ENCODE results near the gene INSYN2B.

DNA sequence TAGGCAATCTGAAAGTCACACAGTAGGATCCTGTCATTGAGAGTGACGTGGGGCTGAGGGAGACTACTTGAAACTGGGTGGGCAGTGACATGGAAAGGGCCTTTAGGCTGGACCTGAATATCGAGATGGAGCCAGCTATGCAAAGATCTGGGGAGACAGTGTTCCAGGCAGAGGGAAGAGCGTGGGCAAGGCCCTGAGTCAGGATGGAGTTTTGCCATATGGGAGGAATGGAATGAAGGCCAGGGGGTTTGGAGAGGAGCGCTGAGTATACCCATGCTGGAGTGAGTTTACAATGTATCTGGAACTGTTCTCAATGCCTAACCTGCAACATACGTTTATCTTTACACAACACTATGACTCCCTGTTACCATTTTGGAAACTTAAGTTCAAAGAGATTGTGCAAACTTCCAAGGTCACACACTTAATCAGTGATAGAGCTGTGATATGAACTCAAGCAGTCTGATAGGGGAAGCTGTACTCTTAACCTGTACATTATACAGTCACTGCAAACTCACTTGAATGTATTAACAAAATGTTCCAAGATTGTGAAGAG lies 33.5 kb downstream of the INSYN2B start:
- TF ChIP-seq EZH2 (IDR thresholded peaks at IDR 0.05), result no peak
- TF ChIP-seq, protein P1, sequence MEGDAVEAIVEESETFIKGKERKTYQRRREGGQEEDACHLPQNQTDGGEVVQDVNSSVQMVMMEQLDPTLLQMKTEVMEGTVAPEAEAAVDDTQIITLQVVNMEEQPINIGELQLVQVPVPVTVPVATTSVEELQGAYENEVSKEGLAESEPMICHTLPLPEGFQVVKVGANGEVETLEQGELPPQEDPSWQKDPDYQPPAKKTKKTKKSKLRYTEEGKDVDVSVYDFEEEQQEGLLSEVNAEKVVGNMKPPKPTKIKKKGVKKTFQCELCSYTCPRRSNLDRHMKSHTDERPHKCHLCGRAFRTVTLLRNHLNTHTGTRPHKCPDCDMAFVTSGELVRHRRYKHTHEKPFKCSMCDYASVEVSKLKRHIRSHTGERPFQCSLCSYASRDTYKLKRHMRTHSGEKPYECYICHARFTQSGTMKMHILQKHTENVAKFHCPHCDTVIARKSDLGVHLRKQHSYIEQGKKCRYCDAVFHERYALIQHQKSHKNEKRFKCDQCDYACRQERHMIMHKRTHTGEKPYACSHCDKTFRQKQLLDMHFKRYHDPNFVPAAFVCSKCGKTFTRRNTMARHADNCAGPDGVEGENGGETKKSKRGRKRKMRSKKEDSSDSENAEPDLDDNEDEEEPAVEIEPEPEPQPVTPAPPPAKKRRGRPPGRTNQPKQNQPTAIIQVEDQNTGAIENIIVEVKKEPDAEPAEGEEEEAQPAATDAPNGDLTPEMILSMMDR (IDR thresholded peaks at IDR 0.05), result no peak

Measured in neural progenitor cell (in vitro differentiated cells).